NCI-H2171 (cell line): ENCODE results near the gene C1QTNF5.

Source experiments
- DNase-seq: peaks from one replicate; lab custom pipeline; 2025; lab: John Stamatoyannopoulos, UW

C1QTNF5 gene

GRCh38 chr11:119338318-119338890 is 2.3 kb downstream of the C1QTNF5 start:
- no peak for DNase-seq

GRCh38 chr11:119337581-119338317 is 2.9 kb downstream of the C1QTNF5 start:
- DNase-seq = no peak

- DNase-seq = no peak
Observed at GRCh38 chr11:119336744-119337469, 3.8 kb downstream of the C1QTNF5 start.

- no peak for DNase-seq
Observed at GRCh38 chr11:119335655-119336543, 4.8 kb downstream of the C1QTNF5 start.

GRCh38 chr11:119335091-119335654 is 5.5 kb downstream of the C1QTNF5 start:
- DNase-seq = no peak

- DNase-seq = peak; percentile 91
Observed at GRCh38 chr11:119334174-119334930, 6.3 kb downstream of the C1QTNF5 start, which contains the start of gene RNF26. Gene RNF26 (plus strand): TSS chr11:119334527. CDS start chr11:119335123, 596 bp downstream.

GRCh38 chr11:119332111-119332765 is 8.4 kb downstream of the C1QTNF5 start:
- DNase-seq = no peak

- DNase-seq = no peak
Observed at GRCh38 chr11:119330237-119330636, 10.4 kb downstream of the C1QTNF5 start.

GRCh38 chr11:119329320-119329719 is 11.4 kb downstream of the C1QTNF5 start:
- DNase-seq = no peak

GRCh38 chr11:119324189-119324588 is 16.5 kb downstream of the C1QTNF5 start:
- DNase-seq = no peak

- DNase-seq = no peak
Observed at GRCh38 chr11:119323532-119324033, 17.1 kb downstream of the C1QTNF5 start.

- no peak for DNase-seq
Observed at GRCh38 chr11:119322921-119323531, 17.7 kb downstream of the C1QTNF5 start.

GRCh38 chr11:119322360-119322739 is 18.3 kb downstream of the C1QTNF5 start:
- no peak for DNase-seq

GRCh38 chr11:119320776-119321524 is 19.7 kb downstream of the C1QTNF5 start:
- DNase-seq = no peak

GRCh38 chr11:119320240-119320775 is 20.4 kb downstream of the C1QTNF5 start:
- no peak for DNase-seq

- no peak for DNase-seq
Observed at GRCh38 chr11:119319700-119320239, 20.9 kb downstream of the C1QTNF5 start.

- DNase-seq = no peak
Observed at GRCh38 chr11:119319136-119319699, 21.5 kb downstream of the C1QTNF5 start.
